Stomach (tissue), 9 donors: Measurements from ENCODE around the gene PRRG4. TPM values are rescaled to one million over a fixed set of nuclear protein-coding genes. Genes with fewer than 3 reads are reported as not detected.

Source experiments
- DNase-seq, 2 donors: peaks; one replicate each; pipeline versions ENCODE4 v3.0.0 to v3.0.0-alpha.2; 2013 to 2019
- H3K27ac ChIP-seq, 5 donors: fragments of 200-600 bp in 4 of 5; sonication (generic) in 4 of 5; one replicate each; pipeline ENCODE4 v1.5.1; 2013 to 2019; ENCODE audit warnings: mild to moderate bottlenecking in 1 of 5, moderate library complexity in 1 of 5
- H3K27me3 ChIP-seq, 3 donors: fragments of 200-600 bp; sonication (generic); one replicate each; pipeline ENCODE4 v1.5.1; 2017 to 2019; ENCODE audit warnings: mixed run types in 1 of 3
- H3K36me3 ChIP-seq, 4 donors: fragments of 200-600 bp; sonication (generic); 1 replicate in 3 of 4; 2 replicates in 1 of 4; pipeline ENCODE4 v1.5.1; 2016 to 2019
- H3K4me1 ChIP-seq, 4 donors: fragments of 200-600 bp; sonication (generic); one replicate each; pipeline ENCODE4 v1.5.1; 2016 to 2019
- H3K4me3 ChIP-seq, 4 donors: fragments of 200-600 bp; sonication (generic) in 3 of 4; one replicate each; pipeline ENCODE4 v1.5.1; 2016 to 2019; ENCODE audit warnings: mild to moderate bottlenecking in 1 of 4
- H3K9me3 ChIP-seq, 4 donors: fragments of 200-600 bp; sonication (generic); one replicate each; pipeline ENCODE4 v1.5.1; 2016 to 2019
- CTCF ChIP-seq, 7 experiments: fragments of 450-650 bp in 4 of 7; fragments of 200-600 bp in 3 of 7; sonication (generic) in 3 of 7; IDR thresholded peaks; one replicate each; pipeline ENCODE4 v1.5.1; 2016 to 2019; ENCODE audit warnings: antibody characterized with exemption in 7 of 7, control low read depth in 2 of 7, mild to moderate bottlenecking in 1 of 7
- EP300 ChIP-seq: sonication (generic); formaldehyde crosslinking; IDR thresholded peaks from one replicate; pipeline ENCODE4 v1.6.1; 2017; ENCODE audit warnings: antibody characterized with exemption
- POLR2A ChIP-seq, 4 donors: fragments of 450-650 bp; IDR thresholded peaks; one replicate each; pipeline ENCODE4 v1.6.1; 2016; ENCODE audit warnings: antibody characterized with exemption in 4 of 4, control low read depth in 2 of 4, mild to moderate bottlenecking in 1 of 4, moderate library complexity in 1 of 4
- POLR2AphosphoS5 ChIP-seq, 3 donors: sonication (generic); formaldehyde crosslinking; IDR thresholded peaks; one replicate each; pipeline ENCODE4 v1.6.1; 2016; ENCODE audit warnings: antibody characterized with exemption in 3 of 3
- WGBS, 5 donors: extraction: QIAGEN DNeasy Blood & Tissue Kit in 3 of 5; methylation state at CpG; one replicate each; pipeline versions ENCODE4 v1.1.5 to v1.1.7; 2013 to 2018; 5-methylcytosine and 5-hydroxymethylcytosine counted together
- intact Hi-C: fragments of 100-400 bp; cut with DNase I; formaldehyde crosslinking; loops from one replicate; pipeline ENCODE4 v1.15.1; 2023; ENCODE audit warnings: low total_unique reads
- polyA plus RNA-seq, 3 donors: library from polyadenylated mRNA; stranded (reverse); fragments of 200-250 nt; gene quantifications; one replicate each; pipeline ENCODE4 v1.2.3, GENCODE V29; 2013
- total RNA-seq, 5 donors: library from RNA; depleted of rRNA; stranded (reverse); fragments of >200 nt; gene quantifications; one replicate each; pipeline versions ENCODE4 v1.1.0 to v1.2.3, GENCODE V29; 2014 to 2016
- donor health status: healthy with polysubstance abuse.
- donor health status: Bipolar disorder and iron deficiency.
- donor health status: healthy.

PRRG4 gene
- total and polyA plus RNA-seq, 8 donors = under 0.01 to 9.0 (median 4.3) TPM

GRCh38 chr11:32817852-32818183, 11.9 kb upstream of the PRRG4 start:
- Histone ChIP-seq H3K27ac (no peak overlapping the region), H3K4me3 (no peak overlapping the region), H3K27me3 (no peaks in the 10 kb centered on the region), H3K4me1 (no peaks in the 10 kb centered on the region), H3K36me3 (no peaks in the 10 kb centered on the region), H3K9me3 (no peaks in the 10 kb centered on the region)
- WGBS, 5 donors = 53 to 77% (median 64%) methylated on average over 3 of the region's 3 CpGs
- intact Hi-C loops = loop anchor here (10.0 kb wide), 1 partner anchor 247 kb away; no protein-coding TSS in a partner anchor
- DNase-seq = no peak
- TF ChIP-seq EP300 (no peak), POLR2AphosphoS5 (IDR thresholded peaks at IDR 0.05) (no peak), CTCF (IDR thresholded peaks at IDR 0.05) (no peak), POLR2A (IDR thresholded peaks at IDR 0.05) (no peak)

- 78 to 89% (median 84%) methylated on average over 2 of the region's 2 CpGs for WGBS, 5 donors
- Histone ChIP-seq H3K27ac (no peak overlapping the region), H3K4me3 (no peak overlapping the region), H3K36me3 (no peaks in the 10 kb centered on the region), H3K4me1 (no peaks in the 10 kb centered on the region), H3K27me3 (no peaks in the 10 kb centered on the region), H3K9me3 (no peaks in the 10 kb centered on the region)
- intact Hi-C loops = loop anchor here (10.0 kb wide), 1 partner anchor 246 kb away; no protein-coding TSS in a partner anchor
- DNase-seq = no peak
- TF ChIP-seq EP300 (no peak), POLR2AphosphoS5 (IDR thresholded peaks at IDR 0.05) (no peak), POLR2A (IDR thresholded peaks at IDR 0.05) (no peak), CTCF (IDR thresholded peaks at IDR 0.05) (no peak)
Observed at GRCh38 chr11:32819187-32819586, 10.5 kb upstream of the PRRG4 start.

- no peaks in the 10 kb centered on the region for H3K4me1 ChIP-seq
- H3K27me3 ChIP-seq = no peaks in the 10 kb centered on the region
- no peak overlapping the region for H3K27ac ChIP-seq
- intact Hi-C loops = no loop called here
- no peaks in the 10 kb centered on the region for H3K9me3 ChIP-seq
- H3K36me3 ChIP-seq = no peaks in the 10 kb centered on the region
- TF ChIP-seq EP300 (no peak), POLR2A (IDR thresholded peaks at IDR 0.05) (no peak), CTCF (IDR thresholded peaks at IDR 0.05) (no peak), POLR2AphosphoS5 (IDR thresholded peaks at IDR 0.05) (no peak)
- no peak overlapping the region for H3K4me3 ChIP-seq
- DNase-seq = no peak
Observed at GRCh38 chr11:32820497-32820896, 9.2 kb upstream of the PRRG4 start.

GRCh38 chr11:32821517-32821916, 8.2 kb upstream of the PRRG4 start:
- Histone ChIP-seq H3K36me3 (no peaks in the 10 kb centered on the region), H3K4me1 (no peaks in the 10 kb centered on the region), H3K4me3 (no peak overlapping the region), H3K27me3 (no peaks in the 10 kb centered on the region), H3K27ac (no peak overlapping the region), H3K9me3 (no peaks in the 10 kb centered on the region)
- no peak for DNase-seq
- TF ChIP-seq CTCF (IDR thresholded peaks at IDR 0.05) = no peak
- TF ChIP-seq POLR2A (IDR thresholded peaks at IDR 0.05) = no peak
- TF ChIP-seq EP300 = no peak
- no peak for TF ChIP-seq POLR2AphosphoS5 (IDR thresholded peaks at IDR 0.05)
- intact Hi-C loops = no loop called here
